NAMALWA (cell line): ENCODE results near the gene SUFU.
"Not testable (repeated sequence)": the region's sequence is repeated elsewhere in the genome, so short reads cannot be mapped to it uniquely, and the experiment has no call there.

Experiments used
- DNase-seq: peaks from one replicate; pipeline ENCODE4 v3.0.0-alpha.2; 2015; ENCODE audit warnings: low spot score

Gene SUFU

GRCh38 chr10:102651455-102652169, 147.8 kb downstream of the SUFU start:
- DNase-seq = no peak

- DNase-seq = peak; percentile 57
Observed at GRCh38 chr10:102652170-102652916, 148.6 kb downstream of the SUFU start.

DNA sequence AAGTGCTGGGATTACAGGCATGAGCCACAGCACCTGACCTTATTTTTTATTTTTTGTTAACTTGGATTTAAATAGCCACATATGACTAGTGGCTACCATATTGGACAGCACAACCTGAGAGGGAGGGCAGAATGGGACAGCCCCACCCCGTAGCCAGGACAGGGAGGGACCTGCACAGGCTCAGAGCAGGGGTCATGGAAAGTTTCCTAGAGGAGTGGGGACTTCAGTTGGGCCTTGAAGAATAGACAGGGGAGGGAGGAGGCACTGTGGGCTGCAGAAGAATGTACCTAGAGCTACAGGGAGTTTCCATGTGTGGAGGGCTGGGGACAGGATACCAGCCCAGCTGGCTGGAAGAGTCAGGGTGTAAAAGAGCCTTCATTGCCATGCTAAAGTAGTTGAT, 149.3 kb downstream of the SUFU start:
- no peak for DNase-seq

- no peak for DNase-seq
Observed at GRCh38 chr10:102654566-102654965, 150.8 kb downstream of the SUFU start.

DNA sequence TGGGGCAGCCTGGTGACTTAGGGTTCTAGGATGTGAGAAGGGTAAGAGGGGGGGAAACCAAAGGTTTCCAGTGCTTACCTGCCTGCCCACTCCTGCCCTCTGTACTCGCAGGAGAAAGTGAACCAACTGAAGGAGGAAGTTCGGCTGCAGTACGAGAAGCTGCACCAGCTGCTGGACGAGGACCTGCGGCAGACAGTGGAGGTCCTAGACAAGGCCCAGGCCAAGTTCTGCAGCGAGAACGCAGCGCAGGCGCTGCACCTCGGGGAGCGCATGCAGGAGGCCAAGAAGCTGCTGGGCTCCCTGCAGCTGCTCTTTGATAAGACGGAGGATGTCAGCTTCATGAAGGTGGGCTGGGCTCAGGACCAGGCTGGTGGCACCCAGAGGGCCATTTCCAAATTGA, 151.2 kb downstream of the SUFU start:
- no peak for DNase-seq

GRCh38 chr10:102656026-102656425, 152.3 kb downstream of the SUFU start:
- DNase-seq = no peak

DNA sequence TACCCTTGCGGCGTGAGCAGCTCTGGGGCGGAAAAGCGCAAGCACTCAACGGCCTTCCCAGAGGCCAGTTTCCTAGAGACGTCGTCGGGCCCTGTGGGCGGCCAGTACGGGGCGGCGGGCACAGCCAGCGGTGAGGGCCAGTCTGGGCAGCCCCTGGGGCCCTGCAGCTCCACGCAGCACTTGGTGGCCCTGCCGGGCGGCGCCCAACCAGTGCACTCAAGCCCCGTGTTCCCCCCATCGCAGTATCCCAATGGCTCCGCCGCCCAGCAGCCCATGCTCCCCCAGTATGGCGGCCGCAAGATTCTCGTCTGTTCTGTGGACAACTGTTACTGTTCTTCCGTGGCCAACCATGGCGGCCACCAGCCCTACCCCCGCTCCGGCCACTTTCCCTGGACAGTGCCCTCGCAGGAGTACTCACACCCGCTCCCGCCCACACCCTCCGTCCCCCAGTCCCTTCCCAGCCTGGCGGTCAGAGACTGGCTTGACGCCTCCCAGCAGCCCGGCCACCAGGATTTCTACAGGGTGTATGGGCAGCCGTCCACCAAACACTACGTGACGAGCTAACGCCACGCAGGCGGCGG, 153.1 kb downstream of the SUFU start:
- DNase-seq = no peak

DNA sequence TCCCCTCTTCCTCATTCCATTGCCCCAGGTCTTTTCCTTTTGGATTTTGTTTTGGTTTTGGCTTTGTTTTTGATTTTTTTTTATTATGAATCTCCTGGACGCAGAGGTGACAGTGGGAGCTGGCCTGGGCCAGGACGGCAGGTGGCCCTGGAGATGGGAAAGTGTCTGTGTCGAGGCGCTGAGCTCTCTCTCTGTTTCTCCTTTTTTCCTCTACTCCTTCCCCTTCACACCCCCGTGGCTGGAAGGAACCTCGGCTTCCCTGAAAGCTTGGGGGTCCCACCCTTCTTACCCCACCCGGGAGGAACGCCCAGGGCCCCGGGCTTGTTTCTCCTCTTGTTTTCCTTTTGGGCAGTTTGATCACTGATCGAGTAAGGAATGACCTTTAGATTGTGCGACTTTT, 153.7 kb downstream of the SUFU start:
- no peak for DNase-seq

DNA sequence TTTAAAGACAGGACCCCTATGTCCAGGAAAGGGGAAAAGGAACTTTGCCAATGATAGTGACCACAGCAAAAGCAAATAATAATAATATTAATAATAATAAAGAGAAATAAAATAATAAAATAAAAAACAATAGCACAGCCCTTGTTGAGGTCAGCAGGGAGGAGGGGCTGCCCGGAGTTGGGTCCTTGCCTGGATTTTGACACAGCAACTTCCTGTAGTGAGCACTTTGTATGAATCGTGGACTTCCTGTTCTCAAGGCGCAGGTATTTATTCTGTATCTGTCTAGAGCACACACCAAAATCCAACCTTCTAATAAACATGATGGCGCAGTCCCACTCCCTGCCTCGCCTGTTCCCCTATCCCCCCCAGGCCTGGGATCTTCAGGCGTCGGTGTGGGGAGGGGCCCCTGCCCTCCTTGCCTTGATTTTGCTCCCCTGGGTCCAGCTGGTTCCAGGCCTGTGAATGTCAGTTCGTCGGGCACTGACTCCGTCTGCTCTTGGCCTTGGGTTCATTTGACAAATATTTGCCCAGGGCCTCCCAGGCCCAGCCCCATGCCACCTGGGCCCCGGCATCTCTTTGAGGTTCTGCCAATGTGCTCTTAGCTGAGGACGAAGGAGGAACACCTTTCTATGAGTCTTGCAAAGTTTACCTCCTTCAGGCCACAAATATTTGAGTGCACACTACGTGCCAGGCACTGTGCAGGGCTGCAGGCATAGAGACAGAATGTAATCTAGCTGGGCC, 154.4 kb downstream of the SUFU start:
- no peak for DNase-seq

GRCh38 chr10:102658802-102659201, 155.0 kb downstream of the SUFU start:
- no peak for DNase-seq

- peak; percentile 80 for DNase-seq
Observed at GRCh38 chr10:102660888-102661657, 157.3 kb downstream of the SUFU start.

GRCh38 chr10:102661658-102662028, 157.9 kb downstream of the SUFU start:
- DNase-seq = no peak

DNA sequence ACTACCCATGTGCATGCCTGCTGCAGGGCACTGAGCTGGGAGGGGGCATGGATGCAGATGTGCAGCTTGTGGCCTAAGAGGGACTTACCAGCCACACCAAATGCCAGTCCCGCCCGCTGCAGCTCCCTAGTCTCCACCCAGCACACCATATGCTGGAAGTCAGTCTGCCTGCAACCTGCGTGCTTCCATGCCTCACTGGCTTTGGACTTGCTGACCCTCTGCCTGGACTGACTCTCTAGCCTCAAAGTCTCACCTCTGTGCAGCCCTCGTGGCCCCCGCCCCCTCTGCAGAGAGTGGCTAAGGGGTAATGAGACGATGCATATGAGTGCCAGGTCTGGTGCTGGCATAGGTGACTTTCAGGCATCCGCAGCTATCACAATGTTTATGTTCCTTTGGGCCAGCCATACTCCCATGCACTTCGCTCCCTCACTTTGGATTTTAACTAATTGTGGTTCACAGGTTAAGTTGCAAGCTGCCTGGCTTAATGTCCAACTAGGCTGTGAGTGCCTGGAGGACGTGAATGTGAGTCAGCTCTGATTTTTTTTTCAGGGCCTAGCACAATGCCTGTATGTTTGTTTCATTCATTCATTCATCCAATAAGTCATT, 162.2 kb downstream of the SUFU start:
- no peak for DNase-seq

DNA sequence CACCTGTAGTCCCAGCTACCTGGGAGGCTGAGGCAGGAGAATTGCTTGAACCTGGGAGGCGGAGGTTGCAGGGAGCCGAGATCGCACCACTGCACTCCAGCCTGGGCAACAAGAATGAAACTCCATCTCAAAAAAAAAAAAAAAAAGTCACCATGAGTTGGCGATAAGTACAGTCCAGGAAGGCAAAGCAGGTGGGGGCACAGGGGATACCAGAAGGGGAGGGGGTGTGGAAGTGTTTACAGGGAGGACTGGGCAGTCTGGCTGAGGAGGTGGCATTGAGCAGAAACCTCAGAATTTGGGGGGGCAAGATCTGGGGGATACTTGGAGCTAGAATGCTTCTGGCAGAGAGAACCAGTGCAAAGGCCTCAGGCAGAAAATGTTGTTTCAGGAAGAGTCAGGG, 163.6 kb downstream of the SUFU start:
- not testable (repeated sequence) for DNase-seq

- DNase-seq = no peak
Observed at GRCh38 chr10:102668326-102669107, 164.7 kb downstream of the SUFU start.

GRCh38 chr10:102669206-102670064, 165.7 kb downstream of the SUFU start:
- DNase-seq = peak; percentile 58

- no peak for DNase-seq
Observed at GRCh38 chr10:102670065-102670670, 166.4 kb downstream of the SUFU start.

- DNase-seq = no peak
Observed at GRCh38 chr10:102670871-102671434, 167.2 kb downstream of the SUFU start.
